H1 (cell line): ENCODE data around the gene SCO1. TPM values are rescaled to one million over a fixed set of nuclear protein-coding genes. Genes with fewer than 3 reads are reported as not detected.

Experiments
- BRCA1 ChIP-seq: IDR thresholded peaks from 2 replicates; pipeline ENCODE4 v1.6.1; 2012; ENCODE audit warnings: low read depth, low read length, improper control_type of control experiment
- CHD1 ChIP-seq: IDR thresholded peaks from 2 replicates; pipeline ENCODE4 v1.6.1; 2012; ENCODE audit warnings: low read depth, low read length, improper control_type of control experiment
- GTF2F1 ChIP-seq: IDR thresholded peaks from 2 replicates; pipeline ENCODE4 v1.6.1; 2012; ENCODE audit warnings: low read depth, low read length, improper control_type of control experiment, borderline replicate concordance
- JUND ChIP-seq: IDR thresholded peaks from 2 replicates; pipeline ENCODE4 v1.6.1; 2011; ENCODE audit warnings: mild to moderate bottlenecking, improper control_type of control experiment, low read length
- POLR2AphosphoS5 ChIP-seq: IDR thresholded peaks from 2 replicates; pipeline ENCODE4 v1.6.1; 2011; ENCODE audit warnings: low read depth, low read length
- SIRT6 ChIP-seq: IDR thresholded peaks from one replicate; pipeline ENCODE4 v1.7.1; 2012; ENCODE audit warnings: low read length, inconsistent platforms
- SP2 ChIP-seq: IDR thresholded peaks from 2 replicates; pipeline ENCODE4 v1.6.1; 2012; ENCODE audit warnings: mild to moderate bottlenecking, low read length, inconsistent platforms
- SRF ChIP-seq: IDR thresholded peaks from 2 replicates; pipeline ENCODE4 v1.6.1; 2011; ENCODE audit warnings: mild to moderate bottlenecking, low read depth, low read length, moderate library complexity
- ZNF274 ChIP-seq: IDR thresholded peaks from 2 replicates; pipeline ENCODE4 v1.7.0; 2012; ENCODE audit warnings: low read length, borderline replicate concordance; ENCODE audit errors: extremely low read depth
- polyA plus RNA-seq, 7 experiments: library from polyadenylated mRNA; depleted of rRNA in 3 of 7; stranded (reverse) in 5 of 7; unstranded in 2 of 7; fragments of >200 nt in 5 of 7; fragments of 200-250 nt in 2 of 7; gene quantifications; 1 replicate in 5 of 7; 2 replicates in 1 of 7; 4 replicates in 1 of 7; pipeline versions ENCODE4 v1.2.1 to v1.2.3, GENCODE V29; 2011 to 2013; ENCODE audit warnings: missing spikeins in 2 of 7, mixed read lengths in 2 of 7
- total RNA-seq: library from RNA; stranded (reverse); fragmentation: NEBNext Ultra II Directional; extraction: Animal tissue kit (Norgen Biotek cat#: 25700); gene quantifications from 2 replicates; pipeline ENCODE4 v1.2.1, GENCODE V29; 2021
- TF ChIP-seq, protein P1 (sequence below): fragments of 300-600 bp; sonication (generic); IDR thresholded peaks from 2 replicates; pipeline ENCODE4 v1.7.1; 2012; ENCODE audit warnings: low read length, moderate library complexity, mild to moderate bottlenecking, inconsistent platforms; ENCODE audit not compliant: insufficient replicate concordance

The SCO1 gene
- total and polyA plus RNA-seq, 2 of the 8 experiments (the other 6 are each of a cell fraction or from before 2014, with no cell fraction given) = 18.7 to 61.8 TPM

DNA sequence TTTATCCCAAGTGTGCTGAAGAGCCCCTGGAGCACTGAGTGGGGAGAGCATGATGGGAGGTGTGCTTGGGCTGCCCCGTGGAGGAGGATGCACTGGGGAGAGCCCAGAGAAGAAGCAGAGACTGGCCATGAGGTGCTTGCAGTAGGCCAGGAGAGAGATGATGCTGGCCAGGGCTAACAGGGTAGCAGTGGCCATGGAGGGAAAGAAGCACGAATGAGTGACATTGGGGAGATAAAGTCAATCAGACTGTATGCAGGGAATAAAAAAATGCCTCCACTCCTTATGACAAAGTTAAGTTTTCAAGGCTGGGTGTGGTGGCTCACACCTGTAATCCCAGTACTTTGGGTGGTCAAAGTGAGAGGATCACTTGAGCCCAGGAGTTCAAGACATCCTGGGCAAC, 37.9 kb upstream of the SCO1 start (continued):
- TF ChIP-seq, protein P1, sequence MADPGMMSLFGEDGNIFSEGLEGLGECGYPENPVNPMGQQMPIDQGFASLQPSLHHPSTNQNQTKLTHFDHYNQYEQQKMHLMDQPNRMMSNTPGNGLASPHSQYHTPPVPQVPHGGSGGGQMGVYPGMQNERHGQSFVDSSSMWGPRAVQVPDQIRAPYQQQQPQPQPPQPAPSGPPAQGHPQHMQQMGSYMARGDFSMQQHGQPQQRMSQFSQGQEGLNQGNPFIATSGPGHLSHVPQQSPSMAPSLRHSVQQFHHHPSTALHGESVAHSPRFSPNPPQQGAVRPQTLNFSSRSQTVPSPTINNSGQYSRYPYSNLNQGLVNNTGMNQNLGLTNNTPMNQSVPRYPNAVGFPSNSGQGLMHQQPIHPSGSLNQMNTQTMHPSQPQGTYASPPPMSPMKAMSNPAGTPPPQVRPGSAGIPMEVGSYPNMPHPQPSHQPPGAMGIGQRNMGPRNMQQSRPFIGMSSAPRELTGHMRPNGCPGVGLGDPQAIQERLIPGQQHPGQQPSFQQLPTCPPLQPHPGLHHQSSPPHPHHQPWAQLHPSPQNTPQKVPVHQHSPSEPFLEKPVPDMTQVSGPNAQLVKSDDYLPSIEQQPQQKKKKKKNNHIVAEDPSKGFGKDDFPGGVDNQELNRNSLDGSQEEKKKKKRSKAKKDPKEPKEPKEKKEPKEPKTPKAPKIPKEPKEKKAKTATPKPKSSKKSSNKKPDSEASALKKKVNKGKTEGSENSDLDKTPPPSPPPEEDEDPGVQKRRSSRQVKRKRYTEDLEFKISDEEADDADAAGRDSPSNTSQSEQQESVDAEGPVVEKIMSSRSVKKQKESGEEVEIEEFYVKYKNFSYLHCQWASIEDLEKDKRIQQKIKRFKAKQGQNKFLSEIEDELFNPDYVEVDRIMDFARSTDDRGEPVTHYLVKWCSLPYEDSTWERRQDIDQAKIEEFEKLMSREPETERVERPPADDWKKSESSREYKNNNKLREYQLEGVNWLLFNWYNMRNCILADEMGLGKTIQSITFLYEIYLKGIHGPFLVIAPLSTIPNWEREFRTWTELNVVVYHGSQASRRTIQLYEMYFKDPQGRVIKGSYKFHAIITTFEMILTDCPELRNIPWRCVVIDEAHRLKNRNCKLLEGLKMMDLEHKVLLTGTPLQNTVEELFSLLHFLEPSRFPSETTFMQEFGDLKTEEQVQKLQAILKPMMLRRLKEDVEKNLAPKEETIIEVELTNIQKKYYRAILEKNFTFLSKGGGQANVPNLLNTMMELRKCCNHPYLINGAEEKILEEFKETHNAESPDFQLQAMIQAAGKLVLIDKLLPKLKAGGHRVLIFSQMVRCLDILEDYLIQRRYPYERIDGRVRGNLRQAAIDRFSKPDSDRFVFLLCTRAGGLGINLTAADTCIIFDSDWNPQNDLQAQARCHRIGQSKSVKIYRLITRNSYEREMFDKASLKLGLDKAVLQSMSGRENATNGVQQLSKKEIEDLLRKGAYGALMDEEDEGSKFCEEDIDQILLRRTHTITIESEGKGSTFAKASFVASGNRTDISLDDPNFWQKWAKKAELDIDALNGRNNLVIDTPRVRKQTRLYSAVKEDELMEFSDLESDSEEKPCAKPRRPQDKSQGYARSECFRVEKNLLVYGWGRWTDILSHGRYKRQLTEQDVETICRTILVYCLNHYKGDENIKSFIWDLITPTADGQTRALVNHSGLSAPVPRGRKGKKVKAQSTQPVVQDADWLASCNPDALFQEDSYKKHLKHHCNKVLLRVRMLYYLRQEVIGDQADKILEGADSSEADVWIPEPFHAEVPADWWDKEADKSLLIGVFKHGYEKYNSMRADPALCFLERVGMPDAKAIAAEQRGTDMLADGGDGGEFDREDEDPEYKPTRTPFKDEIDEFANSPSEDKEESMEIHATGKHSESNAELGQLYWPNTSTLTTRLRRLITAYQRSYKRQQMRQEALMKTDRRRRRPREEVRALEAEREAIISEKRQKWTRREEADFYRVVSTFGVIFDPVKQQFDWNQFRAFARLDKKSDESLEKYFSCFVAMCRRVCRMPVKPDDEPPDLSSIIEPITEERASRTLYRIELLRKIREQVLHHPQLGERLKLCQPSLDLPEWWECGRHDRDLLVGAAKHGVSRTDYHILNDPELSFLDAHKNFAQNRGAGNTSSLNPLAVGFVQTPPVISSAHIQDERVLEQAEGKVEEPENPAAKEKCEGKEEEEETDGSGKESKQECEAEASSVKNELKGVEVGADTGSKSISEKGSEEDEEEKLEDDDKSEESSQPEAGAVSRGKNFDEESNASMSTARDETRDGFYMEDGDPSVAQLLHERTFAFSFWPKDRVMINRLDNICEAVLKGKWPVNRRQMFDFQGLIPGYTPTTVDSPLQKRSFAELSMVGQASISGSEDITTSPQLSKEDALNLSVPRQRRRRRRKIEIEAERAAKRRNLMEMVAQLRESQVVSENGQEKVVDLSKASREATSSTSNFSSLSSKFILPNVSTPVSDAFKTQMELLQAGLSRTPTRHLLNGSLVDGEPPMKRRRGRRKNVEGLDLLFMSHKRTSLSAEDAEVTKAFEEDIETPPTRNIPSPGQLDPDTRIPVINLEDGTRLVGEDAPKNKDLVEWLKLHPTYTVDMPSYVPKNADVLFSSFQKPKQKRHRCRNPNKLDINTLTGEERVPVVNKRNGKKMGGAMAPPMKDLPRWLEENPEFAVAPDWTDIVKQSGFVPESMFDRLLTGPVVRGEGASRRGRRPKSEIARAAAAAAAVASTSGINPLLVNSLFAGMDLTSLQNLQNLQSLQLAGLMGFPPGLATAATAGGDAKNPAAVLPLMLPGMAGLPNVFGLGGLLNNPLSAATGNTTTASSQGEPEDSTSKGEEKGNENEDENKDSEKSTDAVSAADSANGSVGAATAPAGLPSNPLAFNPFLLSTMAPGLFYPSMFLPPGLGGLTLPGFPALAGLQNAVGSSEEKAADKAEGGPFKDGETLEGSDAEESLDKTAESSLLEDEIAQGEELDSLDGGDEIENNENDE = no peak
- no peak for TF ChIP-seq GTF2F1
- TF ChIP-seq POLR2AphosphoS5 = no peak
- TF ChIP-seq JUND = no peak
- no peak for TF ChIP-seq BRCA1
- TF ChIP-seq SRF = no peak
- no peak for TF ChIP-seq SIRT6
- TF ChIP-seq SP2 = no peak
- no peak for TF ChIP-seq ZNF274
- TF ChIP-seq CHD1 = no peak
